NCI-H1417 treated with DMSO at 0.1 percent for 48 hours (cell line): Measurements from ENCODE around the gene TAS2R1.
"Not testable (repeated sequence)": the region's sequence is repeated elsewhere in the genome, so short reads cannot be mapped to it uniquely, and the experiment has no call there.

ENCODE experiments used
- DNase-seq: peaks from one replicate; lab custom pipeline; 2025; lab: John Stamatoyannopoulos, UW

Gene TAS2R1

DNA sequence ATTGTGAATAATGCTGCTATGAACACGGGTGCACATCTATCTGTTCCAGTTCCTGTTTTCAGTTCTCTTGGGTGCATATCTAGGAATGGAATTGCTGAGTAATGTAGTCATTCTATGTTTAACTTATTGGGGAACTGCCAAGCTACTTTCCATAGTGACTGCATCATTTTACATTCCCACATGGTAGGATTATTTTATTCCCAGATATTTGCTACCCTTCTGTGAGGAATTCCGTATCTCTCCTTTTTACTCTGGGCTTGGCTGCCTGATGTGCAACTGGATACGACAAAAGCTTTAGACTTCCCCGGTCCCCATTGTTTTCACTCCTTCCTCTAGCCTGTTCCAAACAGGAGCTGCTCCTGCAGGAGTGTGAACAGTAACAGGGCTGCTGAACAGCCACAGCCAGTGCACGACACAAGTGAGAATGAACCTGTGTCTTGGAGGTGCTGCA is 7.2 kb downstream of the TAS2R1 start:
- DNase-seq: no peak

DNA sequence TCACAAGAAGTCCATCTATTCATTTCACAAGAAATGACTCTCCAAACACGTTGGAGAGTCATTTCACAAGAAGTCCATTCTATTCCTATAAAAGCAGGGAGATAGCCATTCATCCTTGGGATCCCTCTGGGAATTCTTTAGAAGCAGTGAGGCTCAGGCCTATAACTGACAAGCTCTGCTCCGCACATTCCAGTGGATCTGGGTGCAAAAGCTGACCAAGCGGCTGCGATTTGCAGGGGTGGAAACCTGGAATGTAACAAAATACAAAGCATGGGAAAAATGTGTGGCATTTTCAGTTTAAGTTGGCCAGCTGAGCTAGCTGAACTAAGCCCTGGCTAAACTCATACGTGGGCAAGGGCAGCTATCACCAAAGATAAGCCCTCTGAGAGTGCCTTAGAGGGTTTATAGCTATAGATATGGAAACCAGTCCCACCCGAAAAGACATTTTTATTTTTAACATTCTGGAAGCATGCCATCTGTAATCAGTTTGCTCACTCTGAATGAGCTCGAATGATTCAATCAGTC is 8.7 kb downstream of the TAS2R1 start:
- no peak for DNase-seq

DNA sequence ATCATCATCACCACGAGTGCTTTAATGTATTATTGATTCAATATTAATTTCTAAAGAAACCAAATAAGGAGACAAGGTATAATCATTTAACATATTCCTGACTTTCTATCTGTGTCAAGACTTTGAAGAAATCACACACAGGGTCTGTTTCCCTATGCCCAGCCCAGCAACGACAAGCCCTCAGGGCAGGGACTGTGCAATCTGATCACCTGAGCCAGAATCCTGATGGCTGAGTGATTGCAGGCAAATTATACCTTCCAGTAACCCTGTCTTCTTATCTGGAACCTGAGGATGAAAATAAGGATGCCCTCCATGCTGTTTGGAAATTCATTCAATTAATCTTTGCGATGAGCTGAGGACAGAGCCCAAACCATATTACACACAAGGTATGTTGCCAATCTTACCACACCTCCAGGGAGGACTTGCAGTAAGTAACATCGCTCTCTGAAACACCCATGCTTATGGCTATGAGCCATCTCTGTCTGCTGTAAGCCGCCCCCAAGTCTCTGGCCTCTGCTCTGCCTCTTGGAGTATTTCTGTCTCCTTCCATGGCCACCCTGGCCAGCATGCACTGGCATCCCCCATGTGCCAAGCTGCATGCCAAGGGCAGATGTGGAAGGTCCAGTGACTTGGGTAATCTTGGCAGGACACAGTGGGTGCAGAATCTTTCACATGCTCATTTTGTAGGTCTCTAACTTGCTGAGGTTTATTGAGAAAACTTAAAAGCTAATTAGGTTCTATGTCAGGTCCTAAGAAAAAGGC is 10.6 kb downstream of the TAS2R1 start:
- DNase-seq: no peak

DNA sequence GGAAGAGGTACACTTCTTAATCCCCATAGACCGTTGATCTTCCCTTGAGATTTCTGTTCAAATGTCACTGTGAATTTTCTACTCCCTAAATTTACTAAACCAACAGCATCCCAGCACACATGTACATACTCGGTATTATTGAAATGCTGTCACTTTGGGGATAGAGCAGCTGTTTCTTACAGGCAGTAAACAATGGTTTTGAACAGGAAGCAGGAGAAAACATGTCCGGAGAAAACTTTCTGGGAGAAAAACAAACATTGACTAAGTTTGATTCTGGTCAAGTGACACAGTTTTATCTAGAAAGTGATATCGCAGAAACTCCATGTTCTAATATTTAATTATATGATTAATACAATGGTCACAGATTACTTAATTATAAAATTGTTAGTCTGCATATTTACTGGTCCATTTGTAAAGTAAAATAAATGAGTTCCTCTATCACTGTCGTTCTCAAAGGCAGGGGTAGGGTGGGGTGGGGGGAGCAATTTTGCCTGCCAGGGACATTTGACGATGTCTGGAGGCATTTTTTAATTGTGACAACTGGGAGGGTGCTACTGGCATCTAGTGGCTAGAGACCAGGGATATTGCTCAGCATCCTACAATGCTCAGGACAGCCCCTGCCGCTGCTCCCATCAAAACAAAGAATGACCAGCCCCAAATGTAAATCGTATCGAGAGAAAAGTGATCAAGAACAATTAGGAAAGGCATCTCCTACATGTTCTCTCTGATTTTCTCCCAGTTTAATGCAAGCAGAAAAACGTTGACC is 12.2 kb downstream of the TAS2R1 start:
- no peak for DNase-seq

DNA sequence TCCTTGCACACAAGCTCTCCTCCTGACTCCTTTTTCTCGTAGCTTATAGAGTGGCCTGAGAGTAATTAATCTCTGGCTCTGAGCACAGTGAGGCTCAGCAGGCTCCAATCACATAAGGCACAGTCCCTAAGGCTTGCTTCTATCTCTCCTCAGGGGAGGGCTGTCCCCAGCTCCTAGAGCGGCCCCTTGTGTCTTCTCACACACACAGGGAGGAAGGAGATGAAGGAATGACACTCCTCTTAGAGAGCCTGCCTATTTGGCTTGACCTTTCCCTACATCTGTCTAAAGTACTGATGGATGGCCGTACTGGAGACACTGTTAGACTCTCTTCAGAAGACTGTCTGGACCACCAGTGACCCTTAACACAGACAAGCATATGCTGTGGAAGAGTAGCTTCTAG is 12.9 kb downstream of the TAS2R1 start:
- DNase-seq: no peak

DNA sequence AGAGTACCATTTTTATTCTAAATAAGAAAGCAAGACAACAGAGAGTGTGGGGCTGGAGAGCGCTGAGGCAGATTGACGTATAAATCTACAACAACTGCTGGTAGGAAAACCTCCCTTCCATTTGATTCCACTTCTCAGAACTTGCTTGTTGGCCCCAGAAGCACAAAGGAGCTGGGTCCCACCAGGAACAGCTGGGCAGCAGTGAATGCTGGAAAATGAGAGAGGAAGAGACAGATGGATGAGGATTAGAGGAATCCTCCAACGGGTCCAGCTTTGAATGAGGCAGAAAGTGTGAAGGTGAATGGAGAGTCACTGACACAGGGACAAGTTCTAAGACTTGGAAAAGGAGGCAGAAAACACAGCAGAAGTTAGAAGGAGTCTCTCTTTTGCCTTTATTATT is 14.8 kb downstream of the TAS2R1 start:
- DNase-seq: no peak

DNA sequence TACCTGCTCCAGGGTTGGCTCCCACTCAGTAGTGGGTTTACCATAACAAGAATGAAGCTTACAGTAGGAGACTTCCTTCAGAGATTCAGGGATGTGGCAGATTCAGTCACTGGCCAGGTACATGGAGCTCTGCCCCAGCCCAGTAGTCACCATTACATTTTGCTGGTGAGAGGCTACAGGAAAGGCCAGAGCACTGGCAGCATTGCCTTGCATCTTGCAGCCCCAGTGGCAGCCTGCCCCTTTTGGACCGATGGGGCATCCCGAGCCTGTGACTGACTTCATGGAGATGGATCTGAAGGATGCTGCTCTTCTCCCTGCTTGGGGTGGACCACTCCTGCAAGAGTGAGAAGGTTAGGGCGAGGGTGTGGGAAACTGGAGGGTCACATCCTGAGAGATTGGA is 16.8 kb downstream of the TAS2R1 start:
- DNase-seq: no peak

DNA sequence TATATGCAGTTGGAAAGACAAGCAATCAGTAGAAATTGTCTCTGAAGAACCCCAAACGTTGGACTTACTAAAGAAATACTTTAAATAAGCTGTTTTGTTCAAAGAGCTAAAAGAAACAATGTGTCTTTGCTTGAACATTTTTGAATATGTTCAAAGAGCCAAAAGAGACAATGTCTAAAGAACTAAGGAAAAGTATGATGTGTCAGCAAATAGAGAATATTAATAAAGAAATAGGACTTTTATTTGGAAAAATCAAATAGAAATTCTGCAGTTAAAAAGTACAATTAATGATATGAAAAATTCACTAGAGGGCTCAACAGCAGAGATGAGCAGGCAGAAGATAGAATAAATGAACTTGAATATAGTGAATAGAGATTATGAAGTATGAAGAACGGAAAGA is 19.2 kb downstream of the TAS2R1 start:
- DNase-seq: no peak

DNA sequence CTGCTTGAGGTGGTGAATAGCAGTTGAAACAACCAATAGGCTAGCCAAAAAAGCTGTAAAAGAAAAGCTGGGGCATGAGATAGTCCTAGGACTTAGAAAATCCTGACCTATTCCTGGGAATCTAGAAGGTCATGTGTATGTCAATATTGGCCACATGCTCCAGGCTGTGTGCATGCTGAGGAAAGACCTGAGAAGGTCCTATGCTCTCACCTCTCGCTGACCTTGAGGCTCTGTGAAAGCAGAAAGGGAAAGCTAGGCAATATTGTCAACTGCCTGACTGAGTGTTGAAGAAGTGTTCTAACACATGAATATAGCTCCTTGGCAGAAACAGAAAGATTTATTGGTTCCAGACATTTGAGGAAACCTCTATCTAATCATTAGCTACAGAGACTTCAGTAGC is 19.8 kb downstream of the TAS2R1 start:
- DNase-seq: no peak

DNA sequence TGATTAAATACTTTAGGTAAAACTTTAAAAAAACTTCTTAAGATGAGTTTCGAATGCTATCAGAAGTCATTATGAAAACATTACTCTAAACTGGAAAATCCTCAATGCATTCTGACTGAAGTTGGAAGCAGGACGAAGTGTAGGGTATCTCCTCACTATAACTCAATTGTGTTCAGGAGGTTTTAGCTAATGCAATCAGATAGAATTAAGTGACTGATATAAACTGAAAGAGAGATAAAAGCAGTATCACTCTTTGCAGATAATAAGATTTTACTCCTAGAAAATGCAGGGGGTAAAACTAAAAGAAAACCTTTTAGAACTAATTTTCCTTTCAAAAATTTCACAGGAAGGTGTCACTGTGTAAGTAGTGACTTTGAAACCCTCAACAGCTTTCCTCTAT is 22.1 kb downstream of the TAS2R1 start:
- no peak for DNase-seq

DNA sequence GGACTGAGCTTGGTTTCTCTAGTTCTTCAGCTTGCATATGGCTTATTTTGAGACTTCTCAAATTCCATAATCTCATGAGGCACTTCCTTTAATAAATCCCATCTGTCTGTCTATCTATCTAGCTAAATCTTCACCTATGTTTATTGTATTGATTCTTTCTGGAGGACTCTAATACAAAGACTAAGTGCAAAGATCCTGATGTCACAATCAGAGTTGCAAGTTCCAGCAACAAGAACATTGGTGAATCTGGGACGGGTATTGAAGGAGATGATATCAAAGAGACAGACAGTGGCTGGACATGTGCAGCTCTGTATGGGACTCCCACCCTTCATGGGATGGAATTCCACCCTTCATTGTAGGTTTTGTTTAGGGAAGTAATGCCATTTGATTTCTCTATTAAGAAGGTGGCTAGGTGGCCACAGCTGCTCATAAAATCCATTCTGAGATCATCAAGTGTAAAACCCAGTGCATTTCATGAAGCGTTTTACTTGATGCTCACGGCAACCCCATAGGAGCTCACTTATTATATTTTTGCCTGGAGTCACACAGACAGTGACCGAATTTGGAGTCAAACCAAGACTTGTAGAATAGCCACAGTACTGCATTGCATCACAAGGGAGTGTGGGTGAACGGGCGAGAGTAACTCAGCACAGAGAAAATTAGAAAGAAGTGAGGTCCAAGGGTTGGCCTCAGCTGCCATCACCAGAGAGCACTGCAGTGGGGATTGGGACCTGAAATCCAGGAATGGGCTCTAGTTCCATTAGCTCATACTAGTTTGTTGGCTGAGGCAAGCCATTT is 24.9 kb downstream of the TAS2R1 start:
- DNase-seq: no peak

DNA sequence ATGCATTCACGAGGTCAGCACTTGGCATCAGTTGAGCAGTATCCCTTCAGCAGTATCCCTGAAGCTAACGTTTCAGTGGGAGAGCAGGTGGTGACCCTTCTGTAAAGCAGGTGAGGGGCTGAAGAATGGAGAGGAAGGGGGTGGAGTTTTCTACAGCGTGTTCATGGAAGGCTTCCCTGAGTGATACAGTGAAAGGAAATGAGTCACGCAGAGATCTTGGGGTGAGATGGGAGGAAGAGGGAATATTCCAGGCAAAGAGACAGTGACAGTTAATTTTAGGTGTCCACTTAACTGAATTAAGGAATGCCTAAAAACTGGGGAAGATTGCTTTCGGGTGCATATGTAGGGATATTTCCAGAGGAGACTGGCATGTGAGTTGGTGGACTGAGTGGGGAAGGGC is 25.7 kb downstream of the TAS2R1 start:
- DNase-seq: no peak

DNA sequence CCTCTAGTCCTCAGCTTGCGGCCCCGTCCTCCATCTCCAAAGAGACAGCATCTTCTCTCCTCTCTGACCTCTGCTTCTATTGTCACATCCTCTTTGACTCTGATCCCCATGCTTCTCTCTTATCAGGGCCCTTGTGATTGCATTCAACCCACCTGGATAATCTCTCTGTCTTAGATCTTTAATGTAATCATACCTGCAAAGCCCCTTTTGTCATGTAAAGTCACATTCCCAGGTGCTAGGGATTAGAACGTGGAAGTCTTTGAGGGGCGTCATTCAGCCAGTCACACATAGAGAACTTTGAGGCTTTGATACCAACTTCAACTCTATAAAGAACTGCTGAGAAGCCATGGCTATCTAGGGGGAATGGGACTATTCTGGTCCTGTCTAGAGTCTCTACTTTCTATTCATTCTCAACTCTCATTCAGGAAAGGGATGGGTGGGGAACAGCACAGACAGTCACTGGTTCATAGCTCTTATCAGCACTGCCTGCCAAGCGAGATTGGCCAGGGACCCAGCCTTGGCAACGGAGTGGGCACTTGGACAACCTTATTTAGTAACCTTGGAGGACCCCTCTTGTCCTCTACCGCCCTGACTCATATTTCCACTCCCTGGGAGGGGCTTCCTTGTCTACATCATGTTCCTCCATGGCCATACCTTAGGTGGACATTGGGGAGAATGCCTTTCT is 29.0 kb downstream of the TAS2R1 start:
- no peak for DNase-seq

DNA sequence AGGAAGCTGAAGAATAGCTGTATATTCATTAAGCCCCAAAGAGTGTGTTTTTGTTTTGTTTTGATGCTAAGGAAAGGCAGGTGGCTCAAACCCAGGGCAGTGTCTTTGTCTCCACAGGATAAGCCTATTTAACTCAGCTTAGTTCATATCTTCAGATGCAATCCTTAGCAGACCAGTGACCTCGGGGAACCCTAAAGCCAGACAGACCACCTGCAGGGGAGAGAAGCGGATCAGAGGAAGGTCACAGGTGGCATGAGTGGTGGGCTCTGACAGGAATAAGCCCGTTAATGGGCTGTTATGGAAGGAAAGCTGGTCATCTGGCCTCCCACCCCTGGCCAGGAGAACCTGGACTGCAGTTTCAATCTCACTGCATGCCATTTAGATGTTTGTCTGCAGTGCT is 30.8 kb downstream of the TAS2R1 start:
- no peak for DNase-seq

DNA sequence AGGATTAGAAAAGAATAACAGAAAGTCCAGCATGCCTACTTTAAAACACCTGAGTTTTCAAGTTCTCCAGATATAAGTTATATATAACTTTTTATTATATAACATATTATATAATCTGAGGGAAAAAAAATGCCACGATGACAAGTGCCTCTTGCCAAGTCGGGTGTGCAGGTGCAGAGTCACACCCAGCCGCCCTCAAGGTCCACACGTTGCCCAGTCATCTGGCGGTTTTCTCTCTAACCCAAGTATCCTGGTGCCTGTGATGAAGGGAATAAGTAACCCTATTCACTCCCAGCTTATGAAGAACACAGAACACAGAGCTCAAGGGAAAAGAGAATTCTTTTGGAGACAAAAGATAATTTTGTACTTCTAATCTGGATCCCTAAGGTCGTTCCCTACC is 31.8 kb downstream of the TAS2R1 start:
- DNase-seq: not testable (repeated sequence)

DNA sequence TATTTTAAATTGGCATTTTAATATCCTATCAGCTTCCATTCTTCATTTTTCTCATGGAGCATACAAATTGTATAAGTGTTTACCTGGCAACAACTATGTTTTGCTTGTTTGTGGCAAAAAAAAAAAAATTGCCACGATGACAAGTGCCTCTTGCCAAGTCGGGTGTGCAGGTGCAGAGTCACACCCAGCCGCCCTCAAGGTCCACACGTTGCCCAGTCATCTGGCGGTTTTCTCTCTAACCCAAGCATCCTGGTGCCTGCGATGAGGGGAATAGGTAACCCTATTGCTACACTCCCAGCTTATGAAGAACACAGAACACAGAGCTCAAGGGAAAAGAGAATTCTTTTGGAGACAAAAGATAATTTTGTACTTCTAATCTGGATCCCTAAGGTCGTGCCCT is 32.8 kb downstream of the TAS2R1 start:
- DNase-seq: not testable (repeated sequence)

DNA sequence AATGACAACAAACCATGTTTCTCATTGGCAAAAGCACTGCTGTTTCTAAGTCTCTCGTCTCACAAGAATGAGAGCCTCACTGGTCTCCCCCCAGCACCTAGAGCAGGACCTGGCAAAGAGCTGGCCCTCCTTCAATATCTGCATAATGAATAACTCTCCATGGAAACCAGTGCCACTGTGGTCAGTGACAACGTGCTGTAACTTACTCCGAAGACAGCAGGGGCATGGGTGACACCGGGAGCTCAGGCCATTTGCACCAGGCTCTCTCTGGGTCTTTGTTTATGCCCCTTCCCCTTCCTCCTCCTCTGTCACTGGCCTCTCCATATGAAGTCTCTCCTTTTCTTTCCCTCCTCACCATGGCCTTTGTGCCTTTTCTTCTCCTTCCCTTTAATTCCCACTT is 33.3 kb downstream of the TAS2R1 start:
- DNase-seq: no peak

DNA sequence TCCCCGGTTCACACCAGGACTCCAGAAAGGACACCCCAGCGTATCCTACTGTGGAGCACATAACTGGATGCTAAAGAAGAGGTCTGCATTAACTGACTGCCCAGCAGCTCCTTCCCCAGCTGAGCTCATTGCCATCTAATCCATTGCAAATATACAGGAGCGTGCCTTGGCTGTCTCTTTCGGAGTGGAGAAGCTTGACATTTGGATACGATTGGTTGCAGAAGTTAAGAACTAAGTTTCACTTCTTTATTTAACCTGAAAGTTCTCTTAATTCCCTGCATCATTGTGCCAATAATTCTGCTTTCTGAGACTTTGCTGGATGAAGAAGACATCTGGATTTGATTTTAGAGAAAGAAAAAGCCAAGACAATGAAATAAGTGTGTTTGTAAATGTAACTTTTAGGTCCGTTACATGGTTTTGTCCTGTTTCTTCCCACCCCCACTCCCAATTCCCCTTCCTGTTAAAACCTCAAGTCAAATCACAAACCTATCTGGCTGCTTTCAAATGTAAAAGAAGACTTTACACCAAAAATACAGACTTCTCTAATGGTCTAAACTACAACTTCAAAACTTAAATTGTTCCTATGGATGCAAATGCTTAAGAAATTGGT is 33.9 kb downstream of the TAS2R1 start:
- no peak for DNase-seq

DNA sequence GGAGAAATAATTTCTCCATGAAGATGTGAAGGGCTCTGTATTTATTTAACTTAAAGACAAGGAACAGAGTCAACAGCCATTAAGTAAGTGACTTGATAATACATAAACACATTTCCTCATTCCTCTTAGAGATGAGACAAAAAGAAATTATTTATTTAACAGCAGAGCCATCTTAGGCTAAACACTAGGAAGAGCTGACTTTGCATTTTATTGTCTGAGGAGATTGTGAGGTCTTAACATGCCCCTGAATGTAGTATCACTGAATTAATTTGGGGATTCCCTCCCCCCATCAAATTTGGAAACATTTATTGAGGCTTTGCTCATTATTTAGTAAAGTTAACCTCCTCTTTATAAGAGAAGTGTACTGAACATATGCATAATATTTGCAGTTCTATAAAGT is 35.2 kb downstream of the TAS2R1 start:
- no peak for DNase-seq

DNA sequence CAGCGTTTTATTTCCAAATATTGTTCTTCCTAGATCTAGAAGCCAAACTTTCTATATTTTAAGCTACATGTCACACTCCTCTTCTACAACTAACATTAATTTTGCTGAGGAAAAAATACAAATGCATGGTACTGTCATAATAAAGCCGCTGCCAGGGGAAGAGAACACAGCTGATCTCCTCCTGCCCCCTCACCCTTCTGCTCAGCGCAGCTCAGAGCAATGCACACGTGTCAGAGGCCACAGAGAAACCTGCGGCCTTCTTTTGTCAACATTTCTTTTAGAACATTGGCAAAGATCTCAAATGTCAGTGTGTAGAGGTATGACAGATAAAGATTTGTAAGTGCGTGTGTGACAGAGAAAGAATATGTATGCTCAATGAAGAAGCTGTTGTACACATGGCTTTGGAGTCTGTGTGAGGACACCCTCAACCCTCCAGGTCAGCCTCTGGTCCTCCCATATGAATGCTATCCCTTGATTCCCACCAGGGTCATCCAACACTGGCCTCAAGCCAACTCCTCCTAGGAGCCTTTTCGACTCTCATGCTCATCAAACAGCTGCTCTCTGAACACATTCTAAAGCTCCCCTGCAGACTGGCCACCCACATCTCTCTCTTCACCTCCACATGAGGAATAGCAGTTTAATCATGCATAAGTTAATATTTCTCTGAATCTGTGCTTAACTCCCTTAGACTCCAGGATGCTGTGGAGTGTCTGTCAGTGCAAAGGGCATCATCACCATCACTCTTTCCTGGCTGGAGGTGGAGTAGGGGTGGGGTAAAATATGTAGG is 40.9 kb downstream of the TAS2R1 start:
- no peak for DNase-seq

DNA sequence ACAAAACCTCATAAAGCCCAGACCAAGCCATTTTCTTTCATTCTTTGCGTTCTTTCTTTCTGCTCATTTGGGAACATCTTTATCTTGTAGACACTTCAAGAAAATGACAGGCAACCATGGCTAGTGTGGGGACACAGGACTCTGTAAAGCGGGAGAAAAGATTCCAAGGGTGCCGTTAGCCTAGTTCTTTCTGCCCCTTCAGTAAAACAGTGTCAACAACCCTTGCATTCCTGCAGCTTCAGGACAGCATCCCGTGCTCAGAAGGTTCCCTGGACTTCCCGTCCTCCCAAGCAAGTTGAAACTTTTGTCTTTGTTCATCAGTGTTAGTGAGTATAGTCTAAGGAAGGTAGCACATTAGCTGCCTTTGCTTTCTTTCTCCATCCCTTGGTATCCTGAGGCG is 41.9 kb downstream of the TAS2R1 start:
- no peak for DNase-seq
